ENCODE results near the gene ANXA8.
"Not testable (repeated sequence)": the region's sequence is repeated elsewhere in the genome, so short reads cannot be mapped to it uniquely, and the experiment has no call there.

GRCh38 chr10:47481768-47482181 is 2.1 kb downstream of the ANXA8 start:
- TF ChIP-seq, protein P1, sequence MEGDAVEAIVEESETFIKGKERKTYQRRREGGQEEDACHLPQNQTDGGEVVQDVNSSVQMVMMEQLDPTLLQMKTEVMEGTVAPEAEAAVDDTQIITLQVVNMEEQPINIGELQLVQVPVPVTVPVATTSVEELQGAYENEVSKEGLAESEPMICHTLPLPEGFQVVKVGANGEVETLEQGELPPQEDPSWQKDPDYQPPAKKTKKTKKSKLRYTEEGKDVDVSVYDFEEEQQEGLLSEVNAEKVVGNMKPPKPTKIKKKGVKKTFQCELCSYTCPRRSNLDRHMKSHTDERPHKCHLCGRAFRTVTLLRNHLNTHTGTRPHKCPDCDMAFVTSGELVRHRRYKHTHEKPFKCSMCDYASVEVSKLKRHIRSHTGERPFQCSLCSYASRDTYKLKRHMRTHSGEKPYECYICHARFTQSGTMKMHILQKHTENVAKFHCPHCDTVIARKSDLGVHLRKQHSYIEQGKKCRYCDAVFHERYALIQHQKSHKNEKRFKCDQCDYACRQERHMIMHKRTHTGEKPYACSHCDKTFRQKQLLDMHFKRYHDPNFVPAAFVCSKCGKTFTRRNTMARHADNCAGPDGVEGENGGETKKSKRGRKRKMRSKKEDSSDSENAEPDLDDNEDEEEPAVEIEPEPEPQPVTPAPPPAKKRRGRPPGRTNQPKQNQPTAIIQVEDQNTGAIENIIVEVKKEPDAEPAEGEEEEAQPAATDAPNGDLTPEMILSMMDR (IDR thresholded peaks at IDR 0.05), result not testable (repeated sequence)
- TF ChIP-seq POLR2A (IDR thresholded peaks at IDR 0.05), result not testable (repeated sequence)

Measured in Peyer's patch (tissue), 4 donors.